WTC11 (cell line): ENCODE measurements around the gene ANKS6. TPM values are rescaled to one million over a fixed set of nuclear protein-coding genes. Genes with fewer than 3 reads are reported as not detected.

Experiments used
- ATAC-seq: fragments of 200-7000 bp; cut with Tn5 transposase; 2 replicates; pipeline ENCODE4 v1.10.0; 2021; ENCODE audit warnings: mild to moderate bottlenecking, moderate library complexity
- CTCF ChIA-PET: fragments of 300-600 bp; sonication (Branson Sonifier 250); formaldehyde crosslinking; loops from one replicate; lab custom pipeline; 2021; ENCODE audit warnings: antibody characterized with exemption; lab: Charles Lee
- POLR2A ChIA-PET: fragments of 350-600 bp; sonication (Branson Sonifier 250); formaldehyde crosslinking; loops from one replicate; lab custom pipeline; 2021; ENCODE audit warnings: antibody characterized with exemption; lab: Charles Lee
- DNase-seq: peaks from one replicate; pipeline ENCODE4 v3.0.0; 2021; ENCODE audit warnings: low spot score
- H3K27ac Mint-ChIP-seq: 2 replicates; pipeline ENCODE4 v1.8.0; 2021; ENCODE audit warnings: mixed read lengths
- H3K27me3 Mint-ChIP-seq: 2 replicates; pipeline ENCODE4 v1.8.0; 2021; ENCODE audit warnings: low read depth, mild to moderate bottlenecking, moderate library complexity, mixed read lengths
- H3K36me3 Mint-ChIP-seq: 2 replicates; pipeline ENCODE4 v1.8.0; 2021; ENCODE audit warnings: mixed read lengths
- H3K4me1 Mint-ChIP-seq: 2 replicates; pipeline ENCODE4 v1.8.0; 2022; ENCODE audit warnings: mixed read lengths
- H3K4me3 Mint-ChIP-seq: 2 replicates; pipeline ENCODE4 v1.8.0; 2021; ENCODE audit warnings: mild to moderate bottlenecking, moderate library complexity, mixed read lengths
- H3K9me3 Mint-ChIP-seq: 2 replicates; pipeline ENCODE4 v1.8.0; 2021; ENCODE audit warnings: mixed read lengths
- ATF6 ChIP-seq: sonication (generic); formaldehyde crosslinking; IDR thresholded peaks from 2 replicates; pipeline ENCODE4 v1.8.1; 2023; ENCODE audit warnings: mild to moderate bottlenecking, missing genetic modification reagents
- CREB1 ChIP-seq: sonication (generic); formaldehyde crosslinking; IDR thresholded peaks from 2 replicates; pipeline ENCODE4 v1.8.0; 2023; ENCODE audit warnings: mild to moderate bottlenecking, missing genetic modification reagents
- CREM ChIP-seq: sonication (generic); formaldehyde crosslinking; IDR thresholded peaks from 2 replicates; pipeline ENCODE4 v1.8.1; 2022; ENCODE audit warnings: mild to moderate bottlenecking, missing genetic modification reagents, moderate library complexity
- GABPB1 ChIP-seq: sonication (generic); formaldehyde crosslinking; IDR thresholded peaks from 2 replicates; pipeline ENCODE4 v1.8.1; 2023; ENCODE audit warnings: mild to moderate bottlenecking, missing genetic modification reagents
- GRHL2 ChIP-seq: fragments of 250-450 bp; sonication (Bioruptor Pico); IDR thresholded peaks from 2 replicates; pipeline ENCODE4 v1.8.0; 2022; ENCODE audit warnings: mild to moderate bottlenecking, moderate library complexity; ENCODE audit not compliant: insufficient replicate concordance, severe bottlenecking
- GTF2I ChIP-seq: fragments of 250-450 bp; sonication (Bioruptor Pico); conservative IDR thresholded peaks from 2 replicates; pipeline ENCODE4 v1.4.0; 2021; ENCODE audit warnings: mild to moderate bottlenecking
- IRF1 ChIP-seq: sonication (generic); formaldehyde crosslinking; IDR thresholded peaks from 2 replicates; pipeline ENCODE4 v1.8.0; 2023; ENCODE audit warnings: missing genetic modification reagents
- MAX ChIP-seq: sonication (generic); formaldehyde crosslinking; IDR thresholded peaks from 2 replicates; pipeline ENCODE4 v1.8.0; 2022; ENCODE audit warnings: mild to moderate bottlenecking, missing genetic modification reagents
- NFATC4 ChIP-seq: fragments of 250-450 bp; sonication (Bioruptor Pico); IDR thresholded peaks from 2 replicates; pipeline ENCODE4 v1.9.0; 2021; ENCODE audit warnings: mild to moderate bottlenecking
- NFE2L1 ChIP-seq: sonication (generic); formaldehyde crosslinking; IDR thresholded peaks from 2 replicates; pipeline ENCODE4 v1.8.1; 2023; ENCODE audit warnings: missing genetic modification reagents
- SP1 ChIP-seq: sonication (generic); formaldehyde crosslinking; conservative IDR thresholded peaks from 2 replicates; pipeline ENCODE4 v1.8.1; 2022; ENCODE audit warnings: missing genetic modification reagents
- ZNF317 ChIP-seq: sonication (generic); formaldehyde crosslinking; IDR thresholded peaks from 2 replicates; pipeline ENCODE4 v1.8.1; 2023; ENCODE audit warnings: low read depth, mild to moderate bottlenecking, moderate library complexity, missing genetic modification reagents, borderline replicate concordance
- ZNF532 ChIP-seq: fragments of 250-450 bp; sonication (Bioruptor Pico); IDR thresholded peaks from 2 replicates; pipeline ENCODE4 v1.9.0; 2021; ENCODE audit warnings: mild to moderate bottlenecking, borderline replicate concordance
- total RNA-seq: library from RNA; stranded (reverse); gene quantifications from 3 replicates; pipeline ENCODE4 v1.2.3, GENCODE V29; 2021
- TF ChIP-seq, protein P1 (sequence below): sonication (generic); formaldehyde crosslinking; IDR thresholded peaks from 2 replicates; pipeline ENCODE4 v1.8.1; 2023; ENCODE audit warnings: mild to moderate bottlenecking, missing genetic modification reagents, borderline replicate concordance
- TF ChIP-seq, protein P2 (sequence below): sonication (generic); formaldehyde crosslinking; IDR thresholded peaks from 2 replicates; pipeline ENCODE4 v1.8.0; 2022; ENCODE audit warnings: mild to moderate bottlenecking, missing genetic modification reagents
- TF ChIP-seq, protein P3 (sequence below): sonication (generic); formaldehyde crosslinking; IDR thresholded peaks from 2 replicates; pipeline ENCODE4 v1.8.0; 2023; ENCODE audit warnings: missing genetic modification reagents, mild to moderate bottlenecking, borderline replicate concordance

Gene ANKS6
- total RNA-seq, 1 experiment from 2014 or later: 65.1 TPM

DNA sequence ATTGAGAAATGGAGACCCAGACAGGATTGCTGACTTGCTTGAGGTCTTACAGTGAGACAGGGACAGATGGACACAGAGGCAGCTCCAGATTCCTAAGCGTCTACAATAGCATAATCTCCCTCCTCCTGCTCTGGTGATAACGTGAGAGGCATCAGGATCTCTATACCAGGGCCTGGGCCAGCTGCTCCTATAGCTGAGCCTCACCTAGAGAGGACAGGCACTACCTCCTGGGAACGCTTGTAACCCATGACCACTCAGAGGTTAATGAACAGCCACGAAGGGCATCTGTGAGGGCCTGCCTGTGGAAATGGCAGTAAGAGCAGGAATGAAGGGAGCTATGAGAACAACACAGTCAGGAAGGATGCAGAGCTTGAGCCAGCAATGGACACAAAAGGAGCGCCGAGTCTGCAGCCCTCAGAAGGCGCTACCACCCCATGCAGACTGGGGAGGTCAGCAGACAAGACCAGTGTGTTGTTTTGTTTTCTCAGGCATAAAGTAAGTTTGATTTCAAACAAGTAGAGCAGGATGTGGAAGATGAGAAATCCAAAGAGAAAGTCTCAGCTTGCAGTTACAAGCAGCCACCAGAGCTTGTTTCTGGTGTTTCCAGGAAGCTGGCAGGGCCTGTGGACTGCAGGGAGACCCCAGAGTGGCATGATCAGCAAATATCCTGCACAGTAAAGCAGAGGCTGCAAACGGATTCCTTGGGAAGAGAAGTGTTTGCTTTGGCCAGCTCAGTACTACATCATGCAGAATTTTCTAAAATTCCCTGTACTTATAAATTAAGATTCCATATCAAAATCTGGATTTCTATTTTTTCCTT is 17.4 kb downstream of the ANKS6 start (continued):
- TF ChIP-seq, protein P1, sequence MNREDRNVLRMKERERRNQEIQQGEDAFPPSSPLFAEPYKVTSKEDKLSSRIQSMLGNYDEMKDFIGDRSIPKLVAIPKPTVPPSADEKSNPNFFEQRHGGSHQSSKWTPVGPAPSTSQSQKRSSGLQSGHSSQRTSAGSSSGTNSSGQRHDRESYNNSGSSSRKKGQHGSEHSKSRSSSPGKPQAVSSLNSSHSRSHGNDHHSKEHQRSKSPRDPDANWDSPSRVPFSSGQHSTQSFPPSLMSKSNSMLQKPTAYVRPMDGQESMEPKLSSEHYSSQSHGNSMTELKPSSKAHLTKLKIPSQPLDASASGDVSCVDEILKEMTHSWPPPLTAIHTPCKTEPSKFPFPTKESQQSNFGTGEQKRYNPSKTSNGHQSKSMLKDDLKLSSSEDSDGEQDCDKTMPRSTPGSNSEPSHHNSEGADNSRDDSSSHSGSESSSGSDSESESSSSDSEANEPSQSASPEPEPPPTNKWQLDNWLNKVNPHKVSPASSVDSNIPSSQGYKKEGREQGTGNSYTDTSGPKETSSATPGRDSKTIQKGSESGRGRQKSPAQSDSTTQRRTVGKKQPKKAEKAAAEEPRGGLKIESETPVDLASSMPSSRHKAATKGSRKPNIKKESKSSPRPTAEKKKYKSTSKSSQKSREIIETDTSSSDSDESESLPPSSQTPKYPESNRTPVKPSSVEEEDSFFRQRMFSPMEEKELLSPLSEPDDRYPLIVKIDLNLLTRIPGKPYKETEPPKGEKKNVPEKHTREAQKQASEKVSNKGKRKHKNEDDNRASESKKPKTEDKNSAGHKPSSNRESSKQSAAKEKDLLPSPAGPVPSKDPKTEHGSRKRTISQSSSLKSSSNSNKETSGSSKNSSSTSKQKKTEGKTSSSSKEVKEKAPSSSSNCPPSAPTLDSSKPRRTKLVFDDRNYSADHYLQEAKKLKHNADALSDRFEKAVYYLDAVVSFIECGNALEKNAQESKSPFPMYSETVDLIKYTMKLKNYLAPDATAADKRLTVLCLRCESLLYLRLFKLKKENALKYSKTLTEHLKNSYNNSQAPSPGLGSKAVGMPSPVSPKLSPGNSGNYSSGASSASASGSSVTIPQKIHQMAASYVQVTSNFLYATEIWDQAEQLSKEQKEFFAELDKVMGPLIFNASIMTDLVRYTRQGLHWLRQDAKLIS: no peak
- no peak for TF ChIP-seq ZNF317
- TF ChIP-seq SP1: no peak

- POLR2A ChIA-PET: no interaction called here
- CTCF ChIA-PET: interaction anchor here (1.7 kb wide), 1 partner anchor 241 kb away, joined by 4 read pairs; no protein-coding TSS in a partner anchor
- no peak overlapping the region for H3K4me3 Mint-ChIP-seq
- H3K36me3 Mint-ChIP-seq: peaks cover 42% of the 10 kb centered on the region
- no peaks in the 10 kb centered on the region for H3K9me3 Mint-ChIP-seq
- H3K27ac Mint-ChIP-seq: no peak overlapping the region
- no peak for DNase-seq
- no peak for ATAC-seq
- no peaks in the 10 kb centered on the region for H3K27me3 Mint-ChIP-seq
- peaks cover 2% of the 10 kb centered on the region; the same call in 1 of the 2 replicates for H3K4me1 Mint-ChIP-seq
- TF ChIP-seq, protein P2, sequence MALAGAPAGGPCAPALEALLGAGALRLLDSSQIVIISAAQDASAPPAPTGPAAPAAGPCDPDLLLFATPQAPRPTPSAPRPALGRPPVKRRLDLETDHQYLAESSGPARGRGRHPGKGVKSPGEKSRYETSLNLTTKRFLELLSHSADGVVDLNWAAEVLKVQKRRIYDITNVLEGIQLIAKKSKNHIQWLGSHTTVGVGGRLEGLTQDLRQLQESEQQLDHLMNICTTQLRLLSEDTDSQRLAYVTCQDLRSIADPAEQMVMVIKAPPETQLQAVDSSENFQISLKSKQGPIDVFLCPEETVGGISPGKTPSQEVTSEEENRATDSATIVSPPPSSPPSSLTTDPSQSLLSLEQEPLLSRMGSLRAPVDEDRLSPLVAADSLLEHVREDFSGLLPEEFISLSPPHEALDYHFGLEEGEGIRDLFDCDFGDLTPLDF (CRISPR knock-in tag): no peak
- TF ChIP-seq GRHL2 (CRISPR knock-in tag) (no peak), NFATC4 (CRISPR knock-in tag) (no peak), ZNF532 (CRISPR knock-in tag) (no peak), ZNF317 (no peak), ATF6 (CRISPR knock-in tag) (no peak), NFE2L1 (CRISPR knock-in tag) (no peak), IRF1 (no peak), CREM (CRISPR knock-in tag) (no peak), GTF2I (CRISPR knock-in tag) (no peak), MAX (CRISPR knock-in tag) (no peak), GABPB1 (no peak), CREB1 (CRISPR knock-in tag) (no peak)
- TF ChIP-seq, protein P3, sequence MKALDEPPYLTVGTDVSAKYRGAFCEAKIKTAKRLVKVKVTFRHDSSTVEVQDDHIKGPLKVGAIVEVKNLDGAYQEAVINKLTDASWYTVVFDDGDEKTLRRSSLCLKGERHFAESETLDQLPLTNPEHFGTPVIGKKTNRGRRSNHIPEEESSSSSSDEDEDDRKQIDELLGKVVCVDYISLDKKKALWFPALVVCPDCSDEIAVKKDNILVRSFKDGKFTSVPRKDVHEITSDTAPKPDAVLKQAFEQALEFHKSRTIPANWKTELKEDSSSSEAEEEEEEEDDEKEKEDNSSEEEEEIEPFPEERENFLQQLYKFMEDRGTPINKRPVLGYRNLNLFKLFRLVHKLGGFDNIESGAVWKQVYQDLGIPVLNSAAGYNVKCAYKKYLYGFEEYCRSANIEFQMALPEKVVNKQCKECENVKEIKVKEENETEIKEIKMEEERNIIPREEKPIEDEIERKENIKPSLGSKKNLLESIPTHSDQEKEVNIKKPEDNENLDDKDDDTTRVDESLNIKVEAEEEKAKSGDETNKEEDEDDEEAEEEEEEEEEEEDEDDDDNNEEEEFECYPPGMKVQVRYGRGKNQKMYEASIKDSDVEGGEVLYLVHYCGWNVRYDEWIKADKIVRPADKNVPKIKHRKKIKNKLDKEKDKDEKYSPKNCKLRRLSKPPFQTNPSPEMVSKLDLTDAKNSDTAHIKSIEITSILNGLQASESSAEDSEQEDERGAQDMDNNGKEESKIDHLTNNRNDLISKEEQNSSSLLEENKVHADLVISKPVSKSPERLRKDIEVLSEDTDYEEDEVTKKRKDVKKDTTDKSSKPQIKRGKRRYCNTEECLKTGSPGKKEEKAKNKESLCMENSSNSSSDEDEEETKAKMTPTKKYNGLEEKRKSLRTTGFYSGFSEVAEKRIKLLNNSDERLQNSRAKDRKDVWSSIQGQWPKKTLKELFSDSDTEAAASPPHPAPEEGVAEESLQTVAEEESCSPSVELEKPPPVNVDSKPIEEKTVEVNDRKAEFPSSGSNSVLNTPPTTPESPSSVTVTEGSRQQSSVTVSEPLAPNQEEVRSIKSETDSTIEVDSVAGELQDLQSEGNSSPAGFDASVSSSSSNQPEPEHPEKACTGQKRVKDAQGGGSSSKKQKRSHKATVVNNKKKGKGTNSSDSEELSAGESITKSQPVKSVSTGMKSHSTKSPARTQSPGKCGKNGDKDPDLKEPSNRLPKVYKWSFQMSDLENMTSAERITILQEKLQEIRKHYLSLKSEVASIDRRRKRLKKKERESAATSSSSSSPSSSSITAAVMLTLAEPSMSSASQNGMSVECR (CRISPR knock-in tag): no peak
These were observed 18.1 kb downstream of the ANKS6 start for GRCh38 chr9:98778251-98778650.
